GM19397 (cell line): Measurements from ENCODE around the gene TMEM94.

ENCODE experiments used
- ATAC-seq: cut with Tn5 transposase; IDR thresholded peaks from one replicate; pipeline ENCODE4 v1.9.1; 2021; ENCODE audit warnings: mild to moderate bottlenecking, moderate library complexity; ENCODE audit not compliant: unreplicated experiment

TMEM94 gene

GRCh38 chr17:75494326-75494877 is 38.0 kb downstream of the TMEM94 start:
- no peak for ATAC-seq

- ATAC-seq: no peak
Measured at GRCh38 chr17:75496005-75496404, 39.6 kb downstream of the TMEM94 start.

DNA sequence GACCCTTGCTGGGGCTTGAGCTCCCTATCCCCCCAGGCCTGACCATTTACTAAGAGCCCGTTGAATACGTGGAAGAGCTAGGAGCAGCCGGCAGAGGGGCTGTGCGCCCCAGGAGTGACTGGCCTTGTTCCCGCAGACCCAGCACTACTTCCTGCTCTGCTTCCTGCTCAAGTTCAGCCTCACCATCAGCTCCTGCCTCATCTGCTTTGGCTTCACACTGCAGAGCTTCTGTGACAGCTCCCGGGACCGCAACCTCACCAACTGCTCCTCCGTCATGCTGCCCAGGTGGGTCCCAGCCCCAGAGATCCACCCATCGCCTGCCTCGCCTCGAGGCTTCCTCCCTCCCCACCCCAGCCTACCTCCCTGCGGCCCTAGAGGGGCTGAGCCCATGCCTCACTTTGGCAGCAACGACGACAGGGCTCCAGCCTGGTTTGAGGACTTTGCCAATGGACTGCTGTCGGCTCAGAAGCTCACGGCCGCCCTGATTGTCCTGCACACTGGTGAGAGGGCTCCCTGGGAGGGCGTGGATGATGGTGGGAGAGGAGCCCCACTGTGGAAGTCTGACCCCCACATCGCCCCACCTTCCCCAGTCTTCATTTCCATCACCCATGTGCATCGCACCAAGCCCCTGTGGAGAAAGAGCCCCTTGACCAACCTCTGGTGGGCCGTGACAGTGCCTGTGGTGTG is 41.7 kb downstream of the TMEM94 start:
- no peak for ATAC-seq

GRCh38 chr17:75498726-75499213 is 42.3 kb downstream of the TMEM94 start:
- no peak for ATAC-seq

GRCh38 chr17:75499313-75500022 is 43.0 kb downstream of the TMEM94 start:
- ATAC-seq: no peak

GRCh38 chr17:75500419-75501216 is 44.2 kb downstream of the TMEM94 start:
- no peak for ATAC-seq

DNA sequence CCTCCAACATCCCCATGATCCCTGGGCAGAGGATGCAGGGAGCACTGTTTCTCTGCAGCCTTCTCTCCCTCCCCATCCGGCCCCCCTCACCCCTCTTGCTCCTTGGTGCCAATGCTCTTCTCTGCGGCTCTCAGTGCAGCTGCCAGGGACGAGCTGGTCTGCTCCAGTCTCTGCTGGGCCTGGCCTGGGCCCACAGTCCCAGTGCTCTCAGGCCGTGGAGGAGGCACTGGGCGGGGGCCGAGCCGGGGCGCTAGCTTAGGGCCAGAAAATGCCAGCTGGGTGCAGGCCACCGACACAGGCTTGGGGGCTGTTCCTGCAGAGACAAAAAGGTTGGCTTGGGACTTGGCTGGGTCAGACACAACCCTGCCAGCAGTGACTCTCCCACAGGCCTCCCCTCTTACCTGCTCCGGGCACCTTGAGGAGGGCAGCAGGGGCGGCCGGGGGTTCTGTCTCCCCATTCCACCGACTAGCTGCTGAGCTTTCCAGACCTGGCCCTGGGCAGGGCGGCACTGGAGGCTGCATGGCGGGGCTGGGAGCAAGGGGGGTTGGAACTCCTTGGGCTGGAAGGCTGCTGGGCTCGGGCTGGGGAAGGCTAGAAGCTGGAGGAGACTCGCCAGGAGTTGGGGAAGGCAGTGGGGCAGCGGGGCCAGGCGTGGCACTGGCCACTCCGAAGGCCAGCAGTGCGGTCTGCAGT is 45.1 kb downstream of the TMEM94 start:
- ATAC-seq: no peak

GRCh38 chr17:75502072-75502720 is 45.8 kb downstream of the TMEM94 start:
- ATAC-seq: no peak

GRCh38 chr17:75502721-75503329 is 46.4 kb downstream of the TMEM94 start:
- no peak for ATAC-seq

GRCh38 chr17:75503337-75503950 is 47.0 kb downstream of the TMEM94 start:
- ATAC-seq: no peak

DNA sequence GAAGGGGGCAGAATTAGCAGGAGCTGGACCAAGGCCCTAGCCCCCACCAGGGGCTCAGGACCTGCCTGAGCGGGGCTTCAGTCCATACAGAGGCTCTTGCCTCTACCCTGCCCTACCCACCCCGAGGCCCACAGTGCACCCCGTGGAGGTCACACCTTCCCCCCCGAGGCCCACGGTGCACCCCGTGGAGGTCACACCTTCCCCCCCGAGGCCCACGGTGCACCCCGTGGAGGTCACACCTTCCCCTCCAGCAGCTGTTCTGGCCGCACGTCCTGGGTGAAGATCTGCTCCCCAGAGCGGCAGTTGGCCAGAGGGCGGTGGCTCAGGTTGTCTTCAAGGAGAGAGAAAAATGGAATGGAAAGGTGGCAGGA is 47.5 kb downstream of the TMEM94 start:
- ATAC-seq: no peak

DNA sequence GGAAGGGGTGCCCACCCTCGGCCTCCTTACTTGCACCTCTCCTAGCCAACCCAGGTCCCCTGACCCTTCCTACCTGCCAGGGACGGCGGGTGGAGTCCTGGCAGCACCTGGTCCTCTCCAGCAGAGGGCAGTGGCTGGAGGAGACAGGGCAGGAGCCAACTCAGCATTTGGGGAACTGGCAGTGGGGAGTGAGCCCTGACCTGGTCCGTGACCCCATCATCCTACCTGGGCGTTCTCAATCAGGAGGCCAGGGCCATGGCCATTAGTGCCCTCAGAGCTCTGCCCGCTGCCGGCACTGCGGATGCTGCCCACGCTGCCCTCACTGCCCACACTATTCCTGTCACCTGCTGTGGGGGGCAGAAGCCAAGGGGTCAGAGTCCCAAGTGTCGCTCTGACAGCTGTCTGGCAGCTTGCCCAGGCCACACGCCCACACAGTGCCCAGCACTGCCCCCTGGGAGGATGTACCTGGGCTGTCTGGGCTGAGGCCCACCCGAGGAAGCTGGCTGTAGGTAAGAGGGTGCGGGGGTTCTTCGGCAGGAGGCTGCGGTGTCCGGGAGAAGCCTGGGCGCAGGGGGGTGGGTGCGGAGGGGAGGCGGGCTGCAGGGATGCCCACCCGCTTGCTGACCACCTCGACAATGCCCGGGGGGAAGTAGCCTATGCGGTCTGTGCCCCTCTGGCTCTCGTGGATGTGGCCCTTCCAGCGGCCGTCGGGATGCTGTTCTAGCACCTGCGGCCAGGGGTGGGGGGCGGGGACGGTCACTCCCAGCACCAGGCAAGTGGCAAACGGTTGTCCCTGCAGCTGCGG is 48.1 kb downstream of the TMEM94 start:
- ATAC-seq: no peak

GRCh38 chr17:75505152-75505409 is 48.6 kb downstream of the TMEM94 start:
- no peak for ATAC-seq

DNA sequence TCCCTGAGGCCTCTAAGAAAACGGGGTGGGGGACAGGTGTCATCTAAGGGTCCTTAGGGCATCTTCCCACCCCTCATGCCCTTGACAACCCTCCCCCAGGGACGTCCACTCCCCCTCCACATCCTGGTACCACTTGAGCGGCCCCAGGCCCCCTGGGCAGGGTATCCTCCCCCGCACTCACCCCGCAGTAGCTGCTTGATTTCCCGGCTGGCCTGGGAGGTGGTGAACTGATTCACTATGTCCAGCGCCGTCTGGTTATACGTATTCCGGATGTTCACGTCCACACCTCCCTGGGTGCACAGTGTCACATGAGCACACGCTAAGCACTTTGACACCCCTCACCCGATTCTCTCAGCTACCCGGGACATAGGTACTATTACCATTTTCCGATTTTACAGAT is 49.2 kb downstream of the TMEM94 start:
- ATAC-seq: no peak

- ATAC-seq: no peak
Measured at GRCh38 chr17:75506134-75506533, 49.7 kb downstream of the TMEM94 start.

- no peak for ATAC-seq
Measured at GRCh38 chr17:75506888-75507287, 50.5 kb downstream of the TMEM94 start.

- ATAC-seq: no peak
Measured at GRCh38 chr17:75507733-75508719, 51.6 kb downstream of the TMEM94 start.

- no peak for ATAC-seq
Measured at GRCh38 chr17:75508931-75509361, 52.5 kb downstream of the TMEM94 start.
